H9 (cell line): ENCODE results near the gene IL9R. TPM values are rescaled to one million over a fixed set of nuclear protein-coding genes. Genes with fewer than 3 reads are reported as not detected.

Source experiments
- DNase-seq: peaks from one replicate; pipeline ENCODE4 v3.0.0-alpha.2; 2017
- H2AFZ ChIP-seq: one replicate; pipeline ENCODE4 v1.6.1; 2013; ENCODE audit warnings: mild to moderate bottlenecking, low read length, control low read depth, moderate library complexity
- H2AK5ac ChIP-seq: 2 replicates; pipeline ENCODE4 v1.6.1; 2013; ENCODE audit warnings: low read length, control low read depth, mixed read lengths; ENCODE audit not compliant: insufficient read length
- H2BK120ac ChIP-seq: one replicate; pipeline ENCODE4 v1.6.1; 2013; ENCODE audit warnings: low read depth, mild to moderate bottlenecking, low read length, control low read depth, inconsistent platforms; ENCODE audit not compliant: poor library complexity, severe bottlenecking
- H2BK12ac ChIP-seq: 2 replicates; pipeline ENCODE4 v1.6.1; 2013; ENCODE audit warnings: low read length, control low read depth, mixed read lengths, low read depth; ENCODE audit not compliant: insufficient read length
- H2BK15ac ChIP-seq: 2 replicates; pipeline ENCODE4 v1.6.1; 2013; ENCODE audit warnings: low read depth, low read length, control low read depth
- H2BK20ac ChIP-seq: one replicate; pipeline ENCODE4 v1.6.1; 2013; ENCODE audit warnings: low read depth, mild to moderate bottlenecking, low read length, control low read depth, inconsistent platforms; ENCODE audit not compliant: poor library complexity, severe bottlenecking
- H2BK5ac ChIP-seq: 2 replicates; pipeline ENCODE4 v1.6.1; 2013; ENCODE audit warnings: low read length, control low read depth, mixed read lengths; ENCODE audit not compliant: insufficient read length
- H3K14ac ChIP-seq: 2 replicates; pipeline ENCODE4 v1.6.1; 2013; ENCODE audit warnings: low read length, control low read depth; ENCODE audit not compliant: insufficient read depth
- H3K18ac ChIP-seq: 2 replicates; pipeline ENCODE4 v1.6.1; 2013; ENCODE audit warnings: low read depth, mild to moderate bottlenecking, mixed read lengths, low read length, control low read depth; ENCODE audit not compliant: insufficient read length
- H3K23ac ChIP-seq: 2 replicates; pipeline ENCODE4 v1.6.1; 2013; ENCODE audit warnings: low read length, control low read depth, mixed read lengths, low read depth; ENCODE audit not compliant: insufficient read length
- H3K23me2 ChIP-seq: 2 replicates; pipeline ENCODE4 v1.6.1; 2013; ENCODE audit warnings: low read depth, mild to moderate bottlenecking, mixed read lengths, low read length, control low read depth; ENCODE audit not compliant: insufficient read length, poor library complexity, severe bottlenecking
- H3K27ac ChIP-seq: 2 replicates; pipeline ENCODE4 v1.5.1; 2013; ENCODE audit warnings: low read length, control low read depth, mixed read lengths, low read depth; ENCODE audit not compliant: insufficient read length
- H3K27me3 ChIP-seq: 2 replicates; pipeline ENCODE4 v1.6.1; 2013; ENCODE audit warnings: low read length, control low read depth, inconsistent platforms; ENCODE audit not compliant: insufficient read depth
- H3K4ac ChIP-seq: 2 replicates; pipeline ENCODE4 v1.6.1; 2013; ENCODE audit warnings: low read depth, mild to moderate bottlenecking, control low read depth, inconsistent platforms, low read length, moderate library complexity
- H3K4me1 ChIP-seq: 2 replicates; pipeline ENCODE4 v1.6.1; 2013; ENCODE audit warnings: low read length, control low read depth, inconsistent platforms; ENCODE audit not compliant: insufficient read depth
- H3K4me2 ChIP-seq: 2 replicates; pipeline ENCODE4 v1.6.1; 2013; ENCODE audit warnings: low read length, control low read depth, mixed read lengths; ENCODE audit not compliant: insufficient read length, insufficient read depth
- H3K56ac ChIP-seq: 2 replicates; pipeline ENCODE4 v1.6.1; 2013; ENCODE audit warnings: low read depth, mild to moderate bottlenecking, mixed read lengths, low read length, control low read depth; ENCODE audit not compliant: insufficient read length
- H3K79me1 ChIP-seq: 2 replicates; pipeline ENCODE4 v1.6.1; 2013; ENCODE audit warnings: low read depth, mild to moderate bottlenecking, moderate library complexity, low read length, control low read depth, inconsistent platforms; ENCODE audit not compliant: insufficient read depth, poor library complexity, severe bottlenecking
- H3K79me2 ChIP-seq: 2 replicates; pipeline ENCODE4 v1.6.1; 2013; ENCODE audit warnings: low read length, control low read depth, inconsistent platforms; ENCODE audit not compliant: insufficient read depth
- H3K9ac ChIP-seq: 2 replicates; pipeline ENCODE4 v1.6.1; 2013; ENCODE audit warnings: low read length, control low read depth, mixed read lengths; ENCODE audit not compliant: insufficient read length; ENCODE audit errors: extremely low read depth
- H3K9me3 ChIP-seq: one replicate; pipeline ENCODE4 v1.6.1; 2013; ENCODE audit warnings: low read depth, low read length, inconsistent platforms; ENCODE audit not compliant: control insufficient read depth
- H3T11ph ChIP-seq: one replicate; pipeline ENCODE4 v1.6.1; 2013; ENCODE audit warnings: mild to moderate bottlenecking, low read length, control low read depth, inconsistent platforms
- H4K20me1 ChIP-seq: one replicate; pipeline ENCODE4 v1.6.1; 2013; ENCODE audit not compliant: control insufficient read depth, insufficient read length, insufficient read depth
- H4K5ac ChIP-seq: 2 replicates; pipeline ENCODE4 v1.6.1; 2013; ENCODE audit warnings: low read depth, mild to moderate bottlenecking, mixed read lengths, low read length, control low read depth; ENCODE audit not compliant: insufficient read length
- H4K8ac ChIP-seq: replicated peaks from 2 replicates; pipeline ENCODE4 v1.6.1; 2013; ENCODE audit warnings: low read length, control low read depth, mixed read lengths, low read depth; ENCODE audit not compliant: insufficient read length
- H4K91ac ChIP-seq: 2 replicates; pipeline ENCODE4 v1.6.1; 2013; ENCODE audit warnings: low read depth, mild to moderate bottlenecking, moderate library complexity, mixed read lengths, low read length, control low read depth; ENCODE audit not compliant: insufficient read length
- H3K27ac Mint-ChIP-seq, 3 experiments: 2 replicates in 2 of 3; 3 replicates in 1 of 3; pipeline ENCODE4 v1.8.0; 2020 to 2021; ENCODE audit warnings: mixed read lengths in 3 of 3, mild to moderate bottlenecking in 1 of 3, moderate library complexity in 1 of 3
- H3K27me3 Mint-ChIP-seq: 2 replicates; pipeline ENCODE4 v1.8.0; 2021; ENCODE audit warnings: low read depth, mild to moderate bottlenecking, moderate library complexity, mixed read lengths
- H3K36me3 Mint-ChIP-seq, 3 experiments: 2 replicates in 2 of 3; 3 replicates in 1 of 3; pipeline ENCODE4 v1.8.0; 2020 to 2021; ENCODE audit warnings: low read depth in 3 of 3, mixed read lengths in 3 of 3; ENCODE audit not compliant: insufficient read depth in 1 of 3
- H3K4me1 Mint-ChIP-seq, 2 experiments: 2 replicates each; pipeline ENCODE4 v1.8.0; 2020; ENCODE audit warnings: mixed read lengths in 2 of 2
- H3K4me3 Mint-ChIP-seq, 2 experiments: 2 replicates in 1 of 2; 3 replicates in 1 of 2; pipeline ENCODE4 v1.8.0; 2020 to 2021; ENCODE audit warnings: mild to moderate bottlenecking in 2 of 2, mixed read lengths in 2 of 2, moderate library complexity in 1 of 2
- H3K9me3 Mint-ChIP-seq, 2 experiments: 2 replicates in 1 of 2; 3 replicates in 1 of 2; pipeline ENCODE4 v1.8.0; 2020; ENCODE audit warnings: mild to moderate bottlenecking in 2 of 2, mixed read lengths in 2 of 2, moderate library complexity in 1 of 2
- CTCF ChIP-seq: fragments of 200-600 bp; sonication (generic); conservative IDR thresholded peaks from 3 replicates; pipeline ENCODE4 v1.8.0; 2021; ENCODE audit warnings: antibody characterized with exemption, mild to moderate bottlenecking
- WGBS: extraction: QIAGEN DNeasy Blood & Tissue Kit; methylation state at CpG from one replicate; pipeline ENCODE4 v1.1.7; 2013; ENCODE audit warnings: missing lambda C conversion rate, low lambda C conversion rate, mixed read lengths; ENCODE audit not compliant: insufficient read length; ENCODE audit errors: extremely low coverage; 5-methylcytosine and 5-hydroxymethylcytosine counted together
- long read RNA-seq: library from polyadenylated mRNA; unstranded; transcript quantifications from one replicate; pipeline ENCODE4 v2.0.0, GENCODE V29; 2020
- total RNA-seq: library from RNA; stranded (reverse); gene quantifications from 2 replicates; pipeline ENCODE4 v1.2.1, GENCODE V29; 2021

IL9R gene
- total RNA-seq, result 0.72 and 1.1 TPM in 2 replicates
- long read RNA-seq, result 0 reads

- Histone ChIP-seq H3K9ac (no peak within 1 kb of the TSS), H2AK5ac (no peak within 1 kb of the TSS), H3K79me1 (no peaks in the 10 kb centered on the region), H3K23ac (no peak within 1 kb of the TSS), H3K9me3 (peaks cover 41% of the 10 kb centered on the region), H3K27ac (no peak within 1 kb of the TSS), H4K5ac (no peak within 1 kb of the TSS), H3K79me2 (no peaks in the 10 kb centered on the region), H3K18ac (no peak within 1 kb of the TSS), H3K27me3 (no peaks in the 10 kb centered on the region), H4K8ac (no peak within 1 kb of the TSS), H2BK120ac (no peak within 1 kb of the TSS), H3K4me1 (no peaks in the 10 kb centered on the region), H3K56ac (no peak within 1 kb of the TSS), H3K14ac (no peak within 1 kb of the TSS), H4K20me1 (no peaks in the 10 kb centered on the region), H2BK12ac (no peak within 1 kb of the TSS), H3T11ph (no peak within 1 kb of the TSS), H4K91ac (no peak within 1 kb of the TSS), H2BK20ac (no peak within 1 kb of the TSS), H3K4me2 (no peak within 1 kb of the TSS), H3K4ac (no peak within 1 kb of the TSS), H2BK5ac (no peak within 1 kb of the TSS), H2BK15ac (no peak within 1 kb of the TSS), H3K23me2 (no peaks in the 10 kb centered on the region), H2AFZ (no peak within 1 kb of the TSS)
- DNase-seq, result no peak
- no peak for TF ChIP-seq CTCF
- WGBS, result no CpG with 5 or more reads among the region's 5 CpGs
- no peaks in the 10 kb centered on the region; the same call in 1 of the 2 replicates for H3K27me3 Mint-ChIP-seq
- peaks cover 68 to 87% of the 10 kb centered on the region in 2 experiments for H3K9me3 Mint-ChIP-seq
- H3K27ac Mint-ChIP-seq, result no peak within 1 kb of the TSS; a peak in 1 of 7 replicates
- peaks cover 0 to 4% (median 4%) of the 10 kb centered on the region in 3 experiments; a peak in 3 of 7 replicates for H3K36me3 Mint-ChIP-seq
- no peak within 1 kb of the TSS for H3K4me3 Mint-ChIP-seq
- H3K4me1 Mint-ChIP-seq, result no peaks in the 10 kb centered on the region
Observed at GRCh38 chrX:155997436-155997835, at the start of gene IL9R. Gene IL9R, plus strand, starts transcription at chrX:155997696. Its CDS starts 64 bp downstream, at chrX:155997760.
